HepG2 (cell line): ENCODE results near the gene TOB1. TPM values are rescaled to one million over a fixed set of nuclear protein-coding genes. Genes with fewer than 3 reads are reported as not detected.

Source experiments
- BORCS8-MEF2B ChIP-seq: sonication (generic); formaldehyde crosslinking; IDR thresholded peaks from 2 replicates; pipeline ENCODE4 v1.8.0; 2022; ENCODE audit warnings: mild to moderate bottlenecking, missing genetic modification reagents
- CHD4 ChIP-seq: fragments of 200-600 bp; sonication (generic); IDR thresholded peaks from 2 replicates; pipeline ENCODE4 v1.7.0; 2017; ENCODE audit warnings: mild to moderate bottlenecking, low read length, borderline replicate concordance
- FOXO4 ChIP-seq: sonication (generic); formaldehyde crosslinking; conservative IDR thresholded peaks from 2 replicates; pipeline ENCODE4 v1.8.1; 2023; ENCODE audit warnings: missing genetic modification reagents
- JDP2 ChIP-seq: sonication (generic); formaldehyde crosslinking; IDR thresholded peaks from 2 replicates; pipeline ENCODE4 v1.8.1; 2022; ENCODE audit warnings: missing genetic modification reagents, borderline replicate concordance
- KDM5A ChIP-seq: fragments of 200-600 bp; sonication (generic); IDR thresholded peaks from 2 replicates; pipeline ENCODE4 v1.7.0; 2018; ENCODE audit warnings: antibody characterized with exemption, mild to moderate bottlenecking, low read length, borderline replicate concordance
- KLF13 ChIP-seq: sonication (generic); formaldehyde crosslinking; IDR thresholded peaks from 2 replicates; pipeline ENCODE4 v1.4.0; 2020; ENCODE audit warnings: mild to moderate bottlenecking, missing genetic modification reagents
- NR0B2 ChIP-seq: sonication (generic); formaldehyde crosslinking; IDR thresholded peaks from 2 replicates; pipeline ENCODE4 v1.4.0; 2020; ENCODE audit warnings: mild to moderate bottlenecking, missing genetic modification reagents
- ONECUT2 ChIP-seq: sonication (generic); formaldehyde crosslinking; IDR thresholded peaks from 2 replicates; pipeline ENCODE4 v1.4.0; 2020; ENCODE audit warnings: missing genetic modification reagents
- POLR2A ChIP-seq, 2 experiments: IDR thresholded peaks; 2 replicates each; pipeline ENCODE4 v1.6.1; 2011; ENCODE audit warnings: low read depth in 2 of 2, low read length in 2 of 2, mild to moderate bottlenecking in 1 of 2, moderate library complexity in 1 of 2; ENCODE audit not compliant: insufficient read depth in 1 of 2
- TBP ChIP-seq: sonication (generic); formaldehyde crosslinking; IDR thresholded peaks from 2 replicates; pipeline ENCODE4 v1.5.0; 2020; ENCODE audit warnings: missing genetic modification reagents
- ZBTB21 ChIP-seq: sonication (generic); formaldehyde crosslinking; IDR thresholded peaks from 2 replicates; pipeline ENCODE4 v1.4.0; 2020; ENCODE audit warnings: missing genetic modification reagents
- ZNF143 ChIP-seq: sonication (generic); formaldehyde crosslinking; IDR thresholded peaks from 2 replicates; pipeline ENCODE4 v1.4.0; 2020; ENCODE audit warnings: missing genetic modification reagents
- ZNF235 ChIP-seq: sonication (generic); formaldehyde crosslinking; IDR thresholded peaks from 2 replicates; pipeline ENCODE4 v1.8.1; 2023; ENCODE audit warnings: mild to moderate bottlenecking, missing genetic modification reagents, borderline replicate concordance
- ZNF260 ChIP-seq: sonication (generic); formaldehyde crosslinking; IDR thresholded peaks from 2 replicates; pipeline ENCODE4 v1.4.0; 2020; ENCODE audit warnings: missing genetic modification reagents, low read depth, mild to moderate bottlenecking, borderline replicate concordance
- ZNF343 ChIP-seq: sonication (generic); formaldehyde crosslinking; IDR thresholded peaks from 2 replicates; pipeline ENCODE4 v1.4.0; 2020; ENCODE audit warnings: mild to moderate bottlenecking, missing genetic modification reagents
- ZNF468 ChIP-seq: sonication (generic); formaldehyde crosslinking; IDR thresholded peaks from 2 replicates; pipeline ENCODE4 v1.8.0; 2022; ENCODE audit warnings: mild to moderate bottlenecking, moderate library complexity, missing genetic modification reagents
- ZNF552 ChIP-seq: sonication (generic); formaldehyde crosslinking; IDR thresholded peaks from 2 replicates; pipeline ENCODE4 v1.9.0; 2022; ENCODE audit warnings: missing genetic modification reagents, mild to moderate bottlenecking, borderline replicate concordance
- polyA plus RNA-seq, 8 experiments: library from polyadenylated mRNA; depleted of rRNA in 3 of 8; stranded (reverse) in 7 of 8; unstranded in 1 of 8; fragments of >200 nt; fragmentation: Illumina TruSeq in 4 of 8; extraction: Trizol in 4 of 8; gene quantifications; 2 replicates each; pipeline versions ENCODE4 v1.2.1 to v1.2.3, GENCODE V29; 2011 to 2016; ENCODE audit warnings: low read depth in 4 of 8, missing spikeins in 1 of 8, mixed read lengths in 1 of 8; ENCODE audit not compliant: insufficient read depth in 1 of 8
- total RNA-seq, 5 experiments: library from RNA; depleted of rRNA; stranded (reverse); fragments of >200 nt; fragmentation: Illumina TruSeq; extraction: Trizol; gene quantifications; 2 replicates each; pipeline ENCODE4 v1.2.3, GENCODE V29; 2016; ENCODE audit warnings: low read depth in 1 of 5
- TF ChIP-seq, protein P1 (sequence below): sonication (generic); formaldehyde crosslinking; IDR thresholded peaks from 2 replicates; pipeline ENCODE4 v1.4.0; 2020; ENCODE audit warnings: mild to moderate bottlenecking, missing genetic modification reagents, borderline replicate concordance
- TF ChIP-seq, protein P2 (sequence below): sonication (generic); formaldehyde crosslinking; conservative IDR thresholded peaks from 2 replicates; pipeline ENCODE4 v1.5.0; 2020; ENCODE audit warnings: missing genetic modification reagents

Gene TOB1
- total and polyA plus RNA-seq, 2 of the 13 experiments (the other 11 are each of a cell fraction or from before 2014, with no cell fraction given) = 21.9 to 57.7 TPM

DNA sequence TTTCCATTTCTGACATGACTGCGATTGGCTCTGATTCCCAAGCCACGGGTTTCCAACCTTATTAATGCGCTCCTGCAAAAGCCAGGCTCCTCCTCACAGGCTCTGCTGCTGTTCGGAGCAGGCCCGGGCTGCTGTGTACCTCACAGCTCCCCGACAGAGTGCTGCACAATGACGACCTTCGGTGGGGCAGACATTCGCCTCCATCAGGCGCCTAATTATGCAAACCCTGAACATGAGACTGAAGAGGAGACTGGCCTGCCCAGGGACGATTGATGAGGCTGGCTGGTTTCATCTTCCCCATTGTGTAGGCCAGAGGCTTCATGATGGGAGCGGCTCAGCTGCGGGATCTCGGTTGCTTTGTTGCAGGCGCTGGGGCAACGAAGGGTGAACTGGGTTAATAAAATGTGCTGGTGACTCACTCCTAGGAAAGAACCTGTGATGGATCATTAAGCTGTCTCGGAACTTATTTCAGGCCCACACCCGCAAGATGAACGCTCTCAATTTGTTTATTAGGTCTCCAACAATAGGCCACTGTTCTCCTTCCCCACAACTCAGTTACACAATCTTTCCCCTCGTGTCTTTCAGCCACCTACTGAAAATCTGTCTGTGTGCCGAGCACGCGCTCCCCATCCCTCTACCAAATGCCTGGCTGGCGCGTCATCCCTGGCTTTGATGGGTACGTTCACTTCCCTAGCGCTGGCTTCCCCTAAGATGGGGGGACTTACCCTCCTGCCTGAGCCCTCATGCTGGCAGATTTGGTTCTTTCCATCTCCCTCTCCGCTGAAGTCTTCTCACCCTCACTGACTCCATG lies 27.2 kb upstream of the TOB1 start (continued):
- TF ChIP-seq FOXO4 (CRISPR knock-in tag) = 0 out of 2 replicates have a peak, but pooled peaks have one; percentile 74
- TF ChIP-seq ZNF260 (CRISPR knock-in tag) = no peak
- TF ChIP-seq CHD4 = no peak
- TF ChIP-seq NR0B2 (CRISPR knock-in tag) = no peak
- TF ChIP-seq KDM5A = no peak
- TF ChIP-seq TBP (CRISPR knock-in tag) = peak; percentile 31; the same call in 1 of the 2 replicates
- no peak for TF ChIP-seq ZNF235 (CRISPR knock-in tag)
- TF ChIP-seq ZNF468 = 0 out of 2 replicates have a peak, but pooled peaks have one; percentile 29
- no peak for TF ChIP-seq ONECUT2 (CRISPR knock-in tag)
- TF ChIP-seq, protein P1, sequence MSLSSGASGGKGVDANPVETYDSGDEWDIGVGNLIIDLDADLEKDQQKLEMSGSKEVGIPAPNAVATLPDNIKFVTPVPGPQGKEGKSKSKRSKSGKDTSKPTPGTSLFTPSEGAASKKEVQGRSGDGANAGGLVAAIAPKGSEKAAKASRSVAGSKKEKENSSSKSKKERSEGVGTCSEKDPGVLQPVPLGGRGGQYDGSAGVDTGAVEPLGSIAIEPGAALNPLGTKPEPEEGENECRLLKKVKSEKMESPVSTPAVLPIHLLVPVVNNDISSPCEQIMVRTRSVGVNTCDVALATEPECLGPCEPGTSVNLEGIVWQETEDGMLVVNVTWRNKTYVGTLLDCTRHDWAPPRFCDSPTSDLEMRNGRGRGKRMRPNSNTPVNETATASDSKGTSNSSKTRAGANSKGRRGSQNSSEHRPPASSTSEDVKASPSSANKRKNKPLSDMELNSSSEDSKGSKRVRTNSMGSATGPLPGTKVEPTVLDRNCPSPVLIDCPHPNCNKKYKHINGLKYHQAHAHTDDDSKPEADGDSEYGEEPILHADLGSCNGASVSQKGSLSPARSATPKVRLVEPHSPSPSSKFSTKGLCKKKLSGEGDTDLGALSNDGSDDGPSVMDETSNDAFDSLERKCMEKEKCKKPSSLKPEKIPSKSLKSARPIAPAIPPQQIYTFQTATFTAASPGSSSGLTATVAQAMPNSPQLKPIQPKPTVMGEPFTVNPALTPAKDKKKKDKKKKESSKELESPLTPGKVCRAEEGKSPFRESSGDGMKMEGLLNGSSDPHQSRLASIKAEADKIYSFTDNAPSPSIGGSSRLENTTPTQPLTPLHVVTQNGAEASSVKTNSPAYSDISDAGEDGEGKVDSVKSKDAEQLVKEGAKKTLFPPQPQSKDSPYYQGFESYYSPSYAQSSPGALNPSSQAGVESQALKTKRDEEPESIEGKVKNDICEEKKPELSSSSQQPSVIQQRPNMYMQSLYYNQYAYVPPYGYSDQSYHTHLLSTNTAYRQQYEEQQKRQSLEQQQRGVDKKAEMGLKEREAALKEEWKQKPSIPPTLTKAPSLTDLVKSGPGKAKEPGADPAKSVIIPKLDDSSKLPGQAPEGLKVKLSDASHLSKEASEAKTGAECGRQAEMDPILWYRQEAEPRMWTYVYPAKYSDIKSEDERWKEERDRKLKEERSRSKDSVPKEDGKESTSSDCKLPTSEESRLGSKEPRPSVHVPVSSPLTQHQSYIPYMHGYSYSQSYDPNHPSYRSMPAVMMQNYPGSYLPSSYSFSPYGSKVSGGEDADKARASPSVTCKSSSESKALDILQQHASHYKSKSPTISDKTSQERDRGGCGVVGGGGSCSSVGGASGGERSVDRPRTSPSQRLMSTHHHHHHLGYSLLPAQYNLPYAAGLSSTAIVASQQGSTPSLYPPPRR = peak; percentile 73
- no peak; the same call in 1 of the 2 replicates for TF ChIP-seq BORCS8-MEF2B (CRISPR knock-in tag)
- peak in 1 of 2 experiments; percentile 51; a peak in 2 of 4 replicates for TF ChIP-seq POLR2A (IDR thresholded peaks at IDR 0.05; ENCODE audit: insufficient read depth in 1 of 2, low read depth in 2 of 2, low read length in 2 of 2)
- no peak; the same call in 1 of the 2 replicates for TF ChIP-seq ZNF552 (CRISPR knock-in tag)
- no peak for TF ChIP-seq ZNF143 (CRISPR knock-in tag)
- TF ChIP-seq, protein P2, sequence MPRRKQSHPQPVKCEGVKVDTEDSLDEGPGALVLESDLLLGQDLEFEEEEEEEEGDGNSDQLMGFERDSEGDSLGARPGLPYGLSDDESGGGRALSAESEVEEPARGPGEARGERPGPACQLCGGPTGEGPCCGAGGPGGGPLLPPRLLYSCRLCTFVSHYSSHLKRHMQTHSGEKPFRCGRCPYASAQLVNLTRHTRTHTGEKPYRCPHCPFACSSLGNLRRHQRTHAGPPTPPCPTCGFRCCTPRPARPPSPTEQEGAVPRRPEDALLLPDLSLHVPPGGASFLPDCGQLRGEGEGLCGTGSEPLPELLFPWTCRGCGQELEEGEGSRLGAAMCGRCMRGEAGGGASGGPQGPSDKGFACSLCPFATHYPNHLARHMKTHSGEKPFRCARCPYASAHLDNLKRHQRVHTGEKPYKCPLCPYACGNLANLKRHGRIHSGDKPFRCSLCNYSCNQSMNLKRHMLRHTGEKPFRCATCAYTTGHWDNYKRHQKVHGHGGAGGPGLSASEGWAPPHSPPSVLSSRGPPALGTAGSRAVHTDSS (CRISPR knock-in tag) = no peak
- peak; percentile 53; the same call in 1 of the 2 replicates for TF ChIP-seq ZBTB21 (CRISPR knock-in tag)
- no peak for TF ChIP-seq KLF13
- TF ChIP-seq ZNF343 (CRISPR knock-in tag) = 0 out of 2 replicates have a peak, but pooled peaks have one; percentile 72
- no peak; the same call in 1 of the 2 replicates for TF ChIP-seq JDP2 (CRISPR knock-in tag)
